GM12874 (cell line): ENCODE data around the gene USH2A.

Experiments used
- TF ChIP-seq, protein P1 (sequence below): IDR thresholded peaks from 2 replicates; pipeline ENCODE4 v1.5.1; 2011; ENCODE audit warnings: low read depth, mild to moderate bottlenecking, control low read depth, low read length, moderate library complexity; ENCODE audit not compliant: insufficient read depth

USH2A gene

DNA sequence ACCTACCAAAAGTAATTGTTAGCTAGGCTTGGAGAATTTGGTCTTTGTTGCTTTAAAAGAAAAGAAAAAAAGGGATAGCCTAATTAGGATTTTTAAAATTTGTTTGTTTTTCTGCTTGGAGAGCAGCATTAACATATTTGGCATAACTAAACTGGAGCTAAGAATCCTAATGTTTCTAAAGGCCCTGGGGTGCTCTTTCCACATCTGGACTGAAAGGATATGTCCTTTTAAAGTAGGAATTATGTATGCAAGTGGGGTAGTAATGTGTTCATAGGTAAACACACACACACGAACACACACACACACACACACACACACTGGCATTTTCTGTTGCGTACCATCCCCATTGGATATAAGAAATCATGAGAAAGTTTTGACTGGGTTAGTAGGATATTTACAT lies 742.2 kb downstream of the USH2A start:
- TF ChIP-seq, protein P1, sequence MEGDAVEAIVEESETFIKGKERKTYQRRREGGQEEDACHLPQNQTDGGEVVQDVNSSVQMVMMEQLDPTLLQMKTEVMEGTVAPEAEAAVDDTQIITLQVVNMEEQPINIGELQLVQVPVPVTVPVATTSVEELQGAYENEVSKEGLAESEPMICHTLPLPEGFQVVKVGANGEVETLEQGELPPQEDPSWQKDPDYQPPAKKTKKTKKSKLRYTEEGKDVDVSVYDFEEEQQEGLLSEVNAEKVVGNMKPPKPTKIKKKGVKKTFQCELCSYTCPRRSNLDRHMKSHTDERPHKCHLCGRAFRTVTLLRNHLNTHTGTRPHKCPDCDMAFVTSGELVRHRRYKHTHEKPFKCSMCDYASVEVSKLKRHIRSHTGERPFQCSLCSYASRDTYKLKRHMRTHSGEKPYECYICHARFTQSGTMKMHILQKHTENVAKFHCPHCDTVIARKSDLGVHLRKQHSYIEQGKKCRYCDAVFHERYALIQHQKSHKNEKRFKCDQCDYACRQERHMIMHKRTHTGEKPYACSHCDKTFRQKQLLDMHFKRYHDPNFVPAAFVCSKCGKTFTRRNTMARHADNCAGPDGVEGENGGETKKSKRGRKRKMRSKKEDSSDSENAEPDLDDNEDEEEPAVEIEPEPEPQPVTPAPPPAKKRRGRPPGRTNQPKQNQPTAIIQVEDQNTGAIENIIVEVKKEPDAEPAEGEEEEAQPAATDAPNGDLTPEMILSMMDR = no peak

DNA sequence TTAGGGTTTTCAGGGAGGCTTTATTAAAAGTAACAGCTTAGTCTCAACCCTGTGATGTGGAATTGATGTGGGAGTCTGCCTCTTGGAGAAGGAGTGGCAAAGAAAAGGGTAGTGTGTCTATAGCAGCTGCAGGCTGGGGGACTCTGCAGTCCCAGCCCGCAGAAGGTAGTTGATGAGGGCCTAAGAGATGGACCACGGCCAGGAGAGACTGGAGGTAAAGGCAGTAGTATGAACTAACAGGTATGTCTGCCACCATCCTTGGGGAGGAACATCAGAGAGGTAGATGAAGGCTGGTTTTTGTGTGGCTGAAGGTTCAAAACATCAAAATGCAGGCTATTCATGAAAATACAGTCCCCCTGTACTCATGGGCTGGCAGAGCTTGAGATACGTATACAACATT lies 744.0 kb downstream of the USH2A start:
- TF ChIP-seq, protein P1 = no peak

DNA sequence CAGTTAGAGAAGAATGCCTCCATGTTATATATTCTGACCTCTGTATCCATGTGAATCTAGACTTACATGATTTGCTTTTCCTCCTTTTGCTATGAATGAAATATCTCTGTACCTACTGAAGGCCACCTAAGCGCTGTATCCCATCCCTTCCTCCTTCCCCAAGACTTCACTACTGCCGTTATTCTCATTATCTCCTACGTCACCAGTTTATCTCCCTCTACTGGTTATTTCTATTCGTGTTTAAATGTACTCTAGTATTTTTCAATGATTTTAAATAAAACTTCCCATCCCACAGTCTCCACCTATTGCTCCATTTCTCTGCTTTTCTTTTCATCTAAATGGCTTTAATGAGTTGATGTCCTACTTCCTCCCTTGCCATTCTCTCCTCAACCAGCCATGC lies 746.1 kb downstream of the USH2A start:
- TF ChIP-seq, protein P1 = no peak

DNA sequence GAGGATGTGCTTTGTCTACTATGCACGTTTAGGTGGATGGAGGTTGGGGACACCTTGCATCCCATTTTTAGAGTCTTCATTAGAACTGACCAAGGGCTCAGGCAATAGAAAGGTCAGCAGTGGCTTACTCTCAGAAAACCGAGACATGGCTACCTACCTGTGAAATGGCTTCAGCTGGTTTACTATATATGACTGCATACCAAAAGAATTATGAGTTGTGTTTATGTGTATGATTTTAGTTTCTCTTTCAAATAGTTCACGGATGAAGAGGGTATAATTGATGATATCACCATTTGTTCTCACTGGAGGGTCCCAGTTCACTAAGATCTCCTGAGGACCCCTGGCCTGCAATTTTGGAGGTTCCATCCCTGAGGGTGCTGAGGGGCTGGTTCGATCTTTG lies 749.3 kb downstream of the USH2A start:
- TF ChIP-seq, protein P1 = no peak

DNA sequence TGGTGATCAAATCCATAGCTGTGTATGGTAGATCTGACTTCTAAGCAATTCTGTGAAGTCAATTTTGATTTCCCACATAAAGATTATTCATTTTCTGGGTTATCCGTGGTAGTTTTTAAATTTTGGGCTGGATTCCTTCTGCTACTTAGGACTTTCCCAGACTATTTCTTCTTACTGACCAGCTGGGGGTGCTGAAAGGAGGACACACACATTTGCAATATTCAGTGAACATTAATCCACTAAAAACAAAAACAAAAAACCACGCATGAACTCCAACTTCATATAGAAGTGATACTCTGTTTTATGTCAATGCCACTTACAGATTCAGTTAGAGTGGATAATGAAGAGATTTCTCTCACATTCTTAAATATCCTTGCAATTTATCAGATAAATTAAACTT lies 750.8 kb downstream of the USH2A start:
- TF ChIP-seq, protein P1 = no peak

DNA sequence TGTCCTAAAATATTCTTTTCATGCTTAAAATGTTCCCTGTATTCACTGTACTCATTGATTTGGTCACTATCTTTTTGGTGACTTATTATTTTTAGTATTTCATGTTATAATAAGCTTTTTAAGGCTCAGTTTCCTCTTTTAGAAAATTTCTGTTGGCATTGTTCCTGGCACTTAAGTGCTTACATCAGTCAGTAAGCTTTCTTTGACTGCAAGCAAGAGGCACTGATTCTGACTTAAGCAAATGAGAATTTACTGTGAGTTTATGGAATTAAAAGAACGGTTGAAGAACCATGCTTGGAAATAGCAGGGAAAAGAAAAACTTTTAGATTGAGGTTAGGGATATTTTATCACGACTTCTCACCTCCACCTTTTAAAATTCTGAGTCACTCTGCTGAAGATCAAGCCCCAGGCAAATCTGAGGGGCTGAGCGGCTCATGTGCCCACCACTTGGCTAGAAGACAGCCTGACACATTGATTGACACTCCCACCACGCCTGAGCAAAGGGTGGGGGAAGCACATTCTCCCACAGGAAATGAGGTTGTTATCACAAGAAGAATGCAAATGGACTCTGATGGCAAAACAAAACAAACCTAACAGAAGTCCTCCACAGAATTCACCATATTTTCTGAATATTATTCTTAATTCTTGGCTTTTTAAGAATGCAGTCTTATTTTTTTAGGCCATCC lies 753.3 kb downstream of the USH2A start:
- TF ChIP-seq, protein P1 = no peak

DNA sequence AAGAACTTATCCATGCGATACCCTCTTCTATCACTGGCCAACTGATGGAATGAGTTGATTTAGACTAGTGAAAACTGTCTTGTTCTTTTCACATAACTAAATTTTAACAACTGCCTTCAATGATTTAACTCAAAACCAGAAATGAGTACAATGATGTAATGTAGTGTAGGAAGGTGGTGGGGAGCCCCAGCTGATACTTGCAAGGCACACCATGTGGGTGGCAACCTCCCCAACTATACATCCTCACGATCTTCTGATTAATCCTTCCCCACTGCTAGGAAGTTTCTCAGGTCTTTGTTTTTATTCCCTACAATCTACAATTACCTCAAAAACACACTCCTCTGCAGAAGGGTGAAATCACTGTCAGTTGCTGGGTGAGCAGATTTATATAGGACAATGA lies 755.5 kb downstream of the USH2A start:
- TF ChIP-seq, protein P1 = no peak
